SU-DHL-6 (cell line): ENCODE data around the gene MEFV.

Experiments used
- CTCF ChIP-seq: fragments of 200-600 bp; sonication (generic); IDR thresholded peaks from one replicate; pipeline ENCODE4 v1.5.1; 2017; ENCODE audit warnings: antibody characterized with exemption, mild to moderate bottlenecking, low read length, moderate library complexity; ENCODE audit not compliant: insufficient read depth, poor library complexity, severe bottlenecking
- EZH2phosphoT487 ChIP-seq: fragments of 200-600 bp; sonication (generic), shearing (Covaris generic); conservative IDR thresholded peaks from 2 replicates; pipeline ENCODE4 v1.6.1; 2018; ENCODE audit warnings: mild to moderate bottlenecking, antibody characterized with exemption, low read length, moderate library complexity, mixed read lengths

DNA sequence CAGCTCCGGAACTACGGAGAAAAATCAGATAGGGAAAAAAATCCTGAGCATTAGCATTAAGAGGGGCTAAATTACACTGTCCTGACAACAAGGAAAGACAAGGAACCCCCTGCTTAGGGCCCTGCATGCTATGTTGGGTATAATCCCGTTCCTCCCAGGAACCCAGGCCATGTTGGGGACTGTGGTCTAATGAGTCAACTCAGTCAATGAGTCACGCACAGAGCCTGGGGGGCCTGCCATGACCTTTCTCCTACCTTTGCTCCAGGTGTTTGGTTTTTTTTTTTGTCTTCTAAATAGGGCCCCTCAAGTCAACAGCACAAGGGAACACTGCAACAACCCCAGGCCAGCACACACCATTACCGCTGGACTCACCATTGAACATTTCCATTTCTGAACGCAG, 12.6 kb downstream of the MEFV start:
- TF ChIP-seq CTCF (no peak), EZH2phosphoT487 (no peak)
